B cell (primary cell): ENCODE results near the gene COQ10B. TPM values are rescaled to one million over a fixed set of nuclear protein-coding genes. Genes with fewer than 3 reads are reported as not detected.

Experiments used
- ATAC-seq: fragments of 200-7000 bp; cut with Tn5 transposase; one replicate; pipeline ENCODE4 v1.10.0; 2021; ENCODE audit warnings: low read depth, mild to moderate bottlenecking, moderate number of reproducible peaks, moderate library complexity
- CTCF ChIA-PET: fragments of 350-600 bp; sonication (Branson Sonifier 250); formaldehyde crosslinking; loops from one replicate; lab custom pipeline; 2021; ENCODE audit warnings: antibody characterized with exemption, inconsistent platforms; lab: Charles Lee
- POLR2A ChIA-PET: fragments of 350-600 bp; sonication (Branson Sonifier 250); formaldehyde crosslinking; loops from one replicate; lab custom pipeline; 2021; ENCODE audit warnings: antibody characterized with exemption; lab: Charles Lee
- DNase-seq: peaks from one replicate; pipeline ENCODE4 v3.0.0; 2013
- H2AFZ ChIP-seq: 2 replicates; pipeline ENCODE4 v1.6.1; 2012; ENCODE audit warnings: mild to moderate bottlenecking, low read depth, low read length; ENCODE audit not compliant: insufficient read depth, poor library complexity, severe bottlenecking
- H3K27ac ChIP-seq, 2 donors: 1 replicate in 1 of 2; 2 replicates in 1 of 2; pipeline ENCODE4 v1.5.1; 2012 to 2013; ENCODE audit warnings: low read length in 2 of 2, mild to moderate bottlenecking in 2 of 2, moderate library complexity in 1 of 2
- H3K27me3 ChIP-seq, 4 experiments: fragments of 200-600 bp in 1 of 4; sonication (generic) in 1 of 4; replicated peaks in 1 of 4; 1 replicate in 2 of 4; 2 replicates in 2 of 4; pipeline versions ENCODE4 v1.6.1 to v1.7.0; 2013 to 2016; ENCODE audit warnings: low read length in 3 of 4, mild to moderate bottlenecking in 2 of 4, mixed read lengths in 1 of 4, moderate library complexity in 1 of 4; ENCODE audit not compliant: insufficient read depth in 4 of 4, control insufficient read depth in 3 of 4; ENCODE audit errors: control extremely low read depth in 1 of 4
- H3K36me3 ChIP-seq, 2 experiments: replicated peaks in 1 of 2; 1 replicate in 1 of 2; 2 replicates in 1 of 2; pipeline versions ENCODE4 v1.6.1 to v1.7.1; 2013; ENCODE audit warnings: low read length in 1 of 2; ENCODE audit not compliant: insufficient read depth in 2 of 2, control insufficient read depth in 1 of 2; ENCODE audit errors: control extremely low read depth in 1 of 2, extremely low read depth in 1 of 2
- H3K4me1 ChIP-seq, 2 donors: fragments of 200-600 bp in 1 of 2; sonication (generic) in 1 of 2; 1 replicate in 1 of 2; 2 replicates in 1 of 2; pipeline versions ENCODE4 v1.5.1 to v1.6.1; 2013 to 2017; ENCODE audit warnings: low read length in 2 of 2; ENCODE audit not compliant: control insufficient read depth in 2 of 2, insufficient read depth in 2 of 2
- H3K4me2 ChIP-seq: replicated peaks from 2 replicates; pipeline ENCODE3; 2012; ENCODE audit warnings: mild to moderate bottlenecking, low read depth, low read length; ENCODE audit not compliant: poor library complexity, severe bottlenecking
- H3K4me3 ChIP-seq, 5 experiments: fragments of 200-600 bp in 1 of 5; sonication (generic) in 1 of 5; 1 replicate in 3 of 5; 2 replicates in 2 of 5; pipeline versions ENCODE4 v1.5.1 to v1.7.0; 2011 to 2016; ENCODE audit warnings: low read length in 4 of 5, mild to moderate bottlenecking in 4 of 5, low read depth in 2 of 5, control low read depth in 1 of 5, moderate library complexity in 1 of 5; ENCODE audit not compliant: insufficient read depth in 1 of 5; ENCODE audit errors: control extremely low read depth in 1 of 5, extremely low read depth in 1 of 5
- H3K79me2 ChIP-seq: fragments of 200-600 bp; sonication (generic); one replicate; pipeline ENCODE4 v1.6.0; 2016; ENCODE audit warnings: low read length; ENCODE audit not compliant: control insufficient read depth, insufficient read depth
- H3K9ac ChIP-seq: fragments of 200-600 bp; sonication (generic); 2 replicates; pipeline ENCODE4 v1.6.1; 2017; ENCODE audit warnings: mild to moderate bottlenecking, low read length, moderate library complexity
- H3K9me3 ChIP-seq, 3 donors: one replicate each; pipeline versions ENCODE4 v1.6.1 to v1.7.1; 2013; ENCODE audit warnings: low read length in 2 of 3; ENCODE audit not compliant: control insufficient read depth in 2 of 3, insufficient read depth in 1 of 3; ENCODE audit errors: control extremely low read depth in 1 of 3
- H4K20me1 ChIP-seq: 2 replicates; pipeline ENCODE4 v1.6.0; 2012; ENCODE audit warnings: mild to moderate bottlenecking, low read length; ENCODE audit not compliant: insufficient read depth, control insufficient read depth, poor library complexity, severe bottlenecking
- H3K27ac Mint-ChIP-seq: one replicate; pipeline ENCODE4 v1.8.0; 2021; ENCODE audit warnings: mixed read lengths
- H3K27me3 Mint-ChIP-seq: one replicate; pipeline ENCODE4 v1.8.0; 2021; ENCODE audit warnings: mixed read lengths
- H3K4me1 Mint-ChIP-seq: one replicate; pipeline ENCODE4 v1.8.0; 2021; ENCODE audit warnings: mixed read lengths
- H3K4me3 Mint-ChIP-seq: one replicate; pipeline ENCODE4 v1.8.0; 2021; ENCODE audit warnings: mixed read lengths
- H3K9me3 Mint-ChIP-seq: one replicate; pipeline ENCODE4 v1.8.0; 2022; ENCODE audit warnings: mixed read lengths; ENCODE audit not compliant: insufficient read depth
- EZH2 ChIP-seq: IDR thresholded peaks from 2 replicates; pipeline ENCODE4 v1.6.1; 2012; ENCODE audit warnings: borderline replicate concordance, low read depth, mild to moderate bottlenecking, moderate library complexity, low read length; ENCODE audit not compliant: insufficient read depth, poor library complexity, severe bottlenecking
- WGBS: methylation state at CpG from one replicate; pipeline ENCODE4 v1.1.5; 2013; ENCODE audit warnings: missing lambda C conversion rate; ENCODE audit not compliant: insufficient coverage; 5-methylcytosine and 5-hydroxymethylcytosine counted together
- intact Hi-C: fragments of 100-400 bp; cut with micrococcal nuclease; formaldehyde crosslinking; loops from one replicate; pipeline ENCODE4 v1.10.0; 2022
- polyA plus RNA-seq: library from polyadenylated mRNA; depleted of rRNA; stranded (reverse); fragments of >200 nt; gene quantifications from 2 replicates; pipeline ENCODE4 v1.2.3, GENCODE V29; 2012
- total RNA-seq, 2 donors: library from RNA; stranded (reverse); fragments of 120-200 nt in 1 of 2; gene quantifications; 1 replicate in 1 of 2; 2 replicates in 1 of 2; pipeline versions ENCODE4 v1.2.3 to v1.2.4, GENCODE V29; 2013 to 2022
- TF ChIP-seq, protein P1 (sequence below): fragments of 200-600 bp; IDR thresholded peaks from one replicate; pipeline ENCODE4 v1.8.0; 2022; ENCODE audit warnings: antibody characterized with exemption, mild to moderate bottlenecking

COQ10B gene
- total and polyA plus RNA-seq, 2 donors (not counting 1 experiment from before 2014, with no cell fraction given) = 5.8 to 29.1 TPM

DNA sequence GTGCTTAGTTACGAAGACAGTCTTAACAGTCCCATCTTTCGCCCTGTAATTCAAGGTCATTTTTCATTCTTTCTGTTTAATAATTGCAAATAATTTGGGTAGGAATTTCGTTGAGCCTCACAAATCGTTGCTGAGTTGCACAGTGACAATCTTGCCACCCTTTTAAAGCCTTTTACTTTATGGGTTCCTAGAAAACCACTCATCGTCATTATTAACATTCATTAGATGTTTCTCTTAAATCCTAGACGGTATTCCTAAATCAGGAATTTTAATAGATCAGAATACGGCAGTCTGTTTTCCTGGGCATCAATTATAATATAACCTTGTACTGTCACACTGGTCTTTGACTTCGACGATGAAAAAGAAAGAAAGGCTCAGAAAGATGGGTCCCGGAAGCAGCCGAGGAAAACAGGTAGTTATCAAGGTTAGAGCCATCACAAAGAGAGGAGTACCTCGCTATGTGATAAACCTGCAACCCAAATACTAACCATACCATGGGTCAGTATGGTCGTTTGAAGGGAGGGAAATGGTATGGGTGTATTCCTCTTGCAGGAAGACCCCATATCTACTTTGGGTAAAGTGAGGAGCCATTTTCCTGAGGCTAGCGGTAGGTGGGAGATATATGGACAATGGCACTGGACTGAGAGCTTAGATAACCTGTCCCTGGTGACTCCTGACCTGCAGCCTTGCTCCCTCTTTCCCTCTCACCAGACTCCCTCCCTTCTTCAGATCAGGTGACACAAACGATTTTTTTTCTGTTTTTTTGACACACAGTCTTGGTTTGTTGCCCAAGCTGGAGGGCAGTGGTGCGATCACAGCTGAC, 17.5 kb upstream of the COQ10B start:
- Histone ChIP-seq H3K4me2 (peak overlapping the region; percentile 75), H3K9me3 (no peaks in the 10 kb centered on the region), H3K27me3 (no peaks in the 10 kb centered on the region), H3K9ac (peak overlapping the region; percentile 99), H3K36me3 (no peaks in the 10 kb centered on the region), H3K4me3 (peak overlapping the region; percentile 95 to 100 (median 99)), H3K27ac (peak overlapping the region; percentile 95 to 98), H2AFZ (peak overlapping the region; percentile 85), H3K79me2 (peaks cover 48% of the 10 kb centered on the region), H3K4me1 (peaks cover 36 to 40% of the 10 kb centered on the region in 2 donors), H4K20me1 (peaks cover 10% of the 10 kb centered on the region)
- Mint-ChIP-seq H3K27me3 (no peaks in the 10 kb centered on the region), H3K27ac (peak overlapping the region; percentile 100), H3K9me3 (no peaks in the 10 kb centered on the region), H3K4me1 (peaks cover 42% of the 10 kb centered on the region), H3K4me3 (peak overlapping the region; percentile 99)
- ChIA-PET CTCF (interaction anchor here (1.0 to 1.7 kb wide), 3 partner anchors 15 to 17 kb away, joined by 5 to 6 read pairs (median 6); partner anchors contain the start of gene COQ10B), POLR2A (interaction anchor here (1.0 to 2.6 kb wide), 7 partner anchors 15 to 269 kb away, joined by 3 to 27 read pairs (median 5); partner anchors contain the start of genes COQ10B, HSPD1, HSPE1 and MARS2)
- intact Hi-C loops = loop anchor here (1.0 to 2.0 kb wide), 4 partner anchors 17 to 269 kb away; partner anchors contain the start of genes COQ10B, HSPE1 and MARS2
- TF ChIP-seq, protein P1, sequence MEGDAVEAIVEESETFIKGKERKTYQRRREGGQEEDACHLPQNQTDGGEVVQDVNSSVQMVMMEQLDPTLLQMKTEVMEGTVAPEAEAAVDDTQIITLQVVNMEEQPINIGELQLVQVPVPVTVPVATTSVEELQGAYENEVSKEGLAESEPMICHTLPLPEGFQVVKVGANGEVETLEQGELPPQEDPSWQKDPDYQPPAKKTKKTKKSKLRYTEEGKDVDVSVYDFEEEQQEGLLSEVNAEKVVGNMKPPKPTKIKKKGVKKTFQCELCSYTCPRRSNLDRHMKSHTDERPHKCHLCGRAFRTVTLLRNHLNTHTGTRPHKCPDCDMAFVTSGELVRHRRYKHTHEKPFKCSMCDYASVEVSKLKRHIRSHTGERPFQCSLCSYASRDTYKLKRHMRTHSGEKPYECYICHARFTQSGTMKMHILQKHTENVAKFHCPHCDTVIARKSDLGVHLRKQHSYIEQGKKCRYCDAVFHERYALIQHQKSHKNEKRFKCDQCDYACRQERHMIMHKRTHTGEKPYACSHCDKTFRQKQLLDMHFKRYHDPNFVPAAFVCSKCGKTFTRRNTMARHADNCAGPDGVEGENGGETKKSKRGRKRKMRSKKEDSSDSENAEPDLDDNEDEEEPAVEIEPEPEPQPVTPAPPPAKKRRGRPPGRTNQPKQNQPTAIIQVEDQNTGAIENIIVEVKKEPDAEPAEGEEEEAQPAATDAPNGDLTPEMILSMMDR = no peak
- no peak for TF ChIP-seq EZH2
- no peak for ATAC-seq
- WGBS = 23% methylated on average over 2 of the region's 16 CpGs
- peak; percentile 45 for DNase-seq
